CD4-positive, alpha-beta T cell (primary cell): ENCODE data around the gene RBM7. TPM values are rescaled to one million over a fixed set of nuclear protein-coding genes. Genes with fewer than 3 reads are reported as not detected.
A peak's percentile ranks its signal among the peaks of the same experiment; 100 is the strongest.

Experiments
- ATAC-seq: fragments of 200-7000 bp; cut with Tn5 transposase; one replicate; pipeline ENCODE4 v1.10.0; 2022; ENCODE audit warnings: mild to moderate bottlenecking; ENCODE audit not compliant: poor library complexity
- CTCF ChIA-PET: fragments of 350-600 bp; sonication (Branson Sonifier 250); formaldehyde crosslinking; loops from one replicate; lab custom pipeline; 2021; ENCODE audit warnings: antibody characterized with exemption, inconsistent platforms; lab: Charles Lee
- POLR2A ChIA-PET: fragments of 350-600 bp; sonication (Branson Sonifier 250); formaldehyde crosslinking; loops from one replicate; lab custom pipeline; 2021; ENCODE audit warnings: antibody characterized with exemption, inconsistent platforms; lab: Charles Lee
- DNase-seq, 14 experiments: peaks; one replicate each; pipeline ENCODE4 v3.0.0-alpha.2; 2013 to 2020; ENCODE audit warnings: mixed read lengths in 2 of 14
- H3K27ac ChIP-seq, 2 donors: one replicate each; pipeline versions ENCODE4 v1.5.1 to v1.7.0; 2013; ENCODE audit warnings: low read length in 2 of 2, low read depth in 1 of 2, mild to moderate bottlenecking in 1 of 2
- H3K27me3 ChIP-seq, 2 experiments: 1 replicate in 1 of 2; 2 replicates in 1 of 2; pipeline versions ENCODE4 v1.6.1 to v1.7.0; 2013; ENCODE audit warnings: low read length in 2 of 2, control low read depth in 1 of 2, mild to moderate bottlenecking in 1 of 2, moderate library complexity in 1 of 2; ENCODE audit not compliant: insufficient read depth in 2 of 2, control insufficient read depth in 1 of 2
- H3K36me3 ChIP-seq: one replicate; pipeline ENCODE4 v1.6.1; 2013; ENCODE audit warnings: low read length, control low read depth; ENCODE audit not compliant: insufficient read depth
- H3K4me1 ChIP-seq: one replicate; pipeline ENCODE4 v1.6.1; 2013; ENCODE audit warnings: low read length, control low read depth; ENCODE audit not compliant: insufficient read depth
- H3K4me3 ChIP-seq: one replicate; pipeline ENCODE4 v1.5.1; 2013; ENCODE audit warnings: mild to moderate bottlenecking, low read length, moderate library complexity
- H3K9me3 ChIP-seq, 2 experiments: 1 replicate in 1 of 2; 2 replicates in 1 of 2; pipeline versions ENCODE4 v1.6.1 to v1.7.0; 2013; ENCODE audit warnings: low read length in 2 of 2, mild to moderate bottlenecking in 2 of 2, control low read depth in 1 of 2, moderate library complexity in 1 of 2; ENCODE audit not compliant: control insufficient read depth in 1 of 2, insufficient read depth in 1 of 2
- H3K27ac Mint-ChIP-seq: one replicate; pipeline ENCODE4 v1.8.0; 2020; ENCODE audit warnings: mixed read lengths
- H3K27me3 Mint-ChIP-seq: one replicate; pipeline ENCODE4 v1.8.0; 2021; ENCODE audit warnings: mixed read lengths
- H3K36me3 Mint-ChIP-seq: one replicate; pipeline ENCODE4 v1.8.0; 2021; ENCODE audit warnings: low read depth, mixed read lengths
- H3K4me1 Mint-ChIP-seq: one replicate; pipeline ENCODE4 v1.8.0; 2021; ENCODE audit warnings: low read depth, mixed read lengths
- H3K4me3 Mint-ChIP-seq: one replicate; pipeline ENCODE4 v1.8.0; 2020; ENCODE audit warnings: mild to moderate bottlenecking, mixed read lengths
- H3K9me3 Mint-ChIP-seq: one replicate; pipeline ENCODE4 v1.8.0; 2020; ENCODE audit warnings: mixed read lengths
- CTCF ChIP-seq: fragments of 200-600 bp; IDR thresholded peaks from one replicate; pipeline ENCODE4 v1.8.0; 2022; ENCODE audit warnings: antibody characterized with exemption, mild to moderate bottlenecking
- intact Hi-C, 2 experiments: fragments of 100-400 bp; cut with DNase I in 1 of 2; cut with micrococcal nuclease in 1 of 2; formaldehyde crosslinking; loops; one replicate each; pipeline versions ENCODE4 v1.15.1 to v1.9.0; 2023 to 2025; cut with DNase I, micrococcal nuclease
- total RNA-seq, 174 experiments: library from RNA in 2 of 174; stranded (reverse) in 2 of 174; gene quantifications; one replicate each; pipeline ENCODE4 v1.2.3 and lab custom pipeline; 2021 to 2026

RBM7 gene
- total RNA-seq, 2 experiments from 2014 or later, result 76.1 to 81.9 TPM

GRCh38 chr11:114398303-114398920 lies 2.1 kb upstream of the RBM7 start:
- Histone ChIP-seq H3K27ac (no peak overlapping the region), H3K36me3 (peaks cover 9% of the 10 kb centered on the region), H3K4me3 (no peak overlapping the region), H3K9me3 (no peaks in the 10 kb centered on the region), H3K27me3 (no peaks in the 10 kb centered on the region), H3K4me1 (peaks cover 9% of the 10 kb centered on the region)
- Mint-ChIP-seq H3K4me3 (peak overlapping the region; percentile 99), H3K36me3 (peaks cover 28% of the 10 kb centered on the region), H3K9me3 (no peaks in the 10 kb centered on the region), H3K4me1 (peaks cover 45% of the 10 kb centered on the region), H3K27ac (peak overlapping the region; percentile 100), H3K27me3 (no peaks in the 10 kb centered on the region)
- ChIA-PET POLR2A (interaction anchor here (0.6 to 1.5 kb wide), 3 partner anchors 11 to 1084 kb away, joined by 3 read pairs; partner anchors contain the start of genes REXO2 and TTC12), CTCF (interaction anchor here (0.6 to 0.7 kb wide), 2 partner anchors 58 to 339 kb away, joined by 3 read pairs; no protein-coding TSS in a partner anchor)
- intact Hi-C loops, result loop anchor here in 1 of 2 experiments (5.0 kb wide), 2 partner anchors 626 to 1086 kb away; partner anchors contain the start of genes TTC12 and ZW10
- no peak for TF ChIP-seq CTCF
- DNase-seq (no peak), ATAC-seq (no peak)

- ChIA-PET CTCF (no interaction called here), POLR2A (interaction anchor here (0.8 to 2.0 kb wide), 5 partner anchors 10 to 339 kb away, joined by 3 to 22 read pairs (median 3); partner anchors contain the start of gene REXO2)
- TF ChIP-seq CTCF, result no peak
- H3K9me3 Mint-ChIP-seq, result no peaks in the 10 kb centered on the region
- no peaks in the 10 kb centered on the region for H3K27me3 ChIP-seq
- H3K4me1 ChIP-seq, result peaks cover 9% of the 10 kb centered on the region
- H3K9me3 ChIP-seq, result no peaks in the 10 kb centered on the region
- H3K4me3 ChIP-seq, result peak overlapping the region; percentile 92
- ATAC-seq (peak; percentile 3), DNase-seq (peak in 1 of 14 experiments; percentile 16)
- peaks cover 39% of the 10 kb centered on the region for H3K36me3 Mint-ChIP-seq
- H3K4me3 Mint-ChIP-seq, result peak overlapping the region; percentile 99
- intact Hi-C loops, result loop anchor here (1.0 to 10.0 kb wide), 7 partner anchors 40 to 1087 kb away; partner anchors contain the start of genes REXO2 (in 2 of the 2), TTC12 (in 1 of the 2), USP28 (in 1 of the 2) and ZW10 (in 1 of the 2)
- H3K27me3 Mint-ChIP-seq, result no peaks in the 10 kb centered on the region
- peak overlapping the region; percentile 100 for H3K27ac Mint-ChIP-seq
- peaks cover 19% of the 10 kb centered on the region for H3K36me3 ChIP-seq
- peak overlapping the region; percentile 93 to 96 for H3K27ac ChIP-seq
- peaks cover 56% of the 10 kb centered on the region for H3K4me1 Mint-ChIP-seq
Observed at GRCh38 chr11:114399490-114400215, 813 bp upstream of the RBM7 start.

- peaks cover 68% of the 10 kb centered on the region for H3K4me1 Mint-ChIP-seq
- intact Hi-C loops, result loop anchor here (1.0 to 10.0 kb wide), 5 partner anchors 38 to 526 kb away; partner anchors contain the start of genes REXO2 (in 2 of the 2) and USP28 (in 1 of the 2)
- ChIA-PET CTCF (no interaction called here), POLR2A (interaction anchor here (0.6 to 2.0 kb wide), 8 partner anchors 9 to 61 kb away, joined by 3 to 22 read pairs (median 4); partner anchors contain the start of gene REXO2)
- peaks cover 9% of the 10 kb centered on the region for H3K4me1 ChIP-seq
- H3K27ac ChIP-seq, result peak overlapping the region; percentile 93 to 96
- no peaks in the 10 kb centered on the region for H3K27me3 ChIP-seq
- DNase-seq (no peak), ATAC-seq (no peak)
- H3K27ac Mint-ChIP-seq, result peak overlapping the region; percentile 100
- H3K4me3 Mint-ChIP-seq, result peak overlapping the region; percentile 99
- H3K9me3 ChIP-seq, result no peaks in the 10 kb centered on the region
- H3K36me3 Mint-ChIP-seq, result peaks cover 51% of the 10 kb centered on the region
- H3K9me3 Mint-ChIP-seq, result no peaks in the 10 kb centered on the region
- H3K27me3 Mint-ChIP-seq, result no peaks in the 10 kb centered on the region
- TF ChIP-seq CTCF, result no peak
- peaks cover 31% of the 10 kb centered on the region for H3K36me3 ChIP-seq
- H3K4me3 ChIP-seq, result peak overlapping the region; percentile 92
Observed at GRCh38 chr11:114400915-114401223, 403 bp downstream of the RBM7 start.
